ENCODE data around the gene SLFNL1.
A peak's percentile ranks its signal among the peaks of the same experiment; 100 is the strongest.

SLFNL1 gene

GRCh38 chr1:40981691-40982448 is 39.7 kb downstream of the SLFNL1 start:
- H3K36me3 Mint-ChIP-seq (ENCODE audit: insufficient read depth): peaks cover 36% of the 10 kb centered on the region
- H3K4me3 Mint-ChIP-seq: peak overlapping the region; percentile 14
- H3K4me1 Mint-ChIP-seq: peaks cover 20% of the 10 kb centered on the region

DNA sequence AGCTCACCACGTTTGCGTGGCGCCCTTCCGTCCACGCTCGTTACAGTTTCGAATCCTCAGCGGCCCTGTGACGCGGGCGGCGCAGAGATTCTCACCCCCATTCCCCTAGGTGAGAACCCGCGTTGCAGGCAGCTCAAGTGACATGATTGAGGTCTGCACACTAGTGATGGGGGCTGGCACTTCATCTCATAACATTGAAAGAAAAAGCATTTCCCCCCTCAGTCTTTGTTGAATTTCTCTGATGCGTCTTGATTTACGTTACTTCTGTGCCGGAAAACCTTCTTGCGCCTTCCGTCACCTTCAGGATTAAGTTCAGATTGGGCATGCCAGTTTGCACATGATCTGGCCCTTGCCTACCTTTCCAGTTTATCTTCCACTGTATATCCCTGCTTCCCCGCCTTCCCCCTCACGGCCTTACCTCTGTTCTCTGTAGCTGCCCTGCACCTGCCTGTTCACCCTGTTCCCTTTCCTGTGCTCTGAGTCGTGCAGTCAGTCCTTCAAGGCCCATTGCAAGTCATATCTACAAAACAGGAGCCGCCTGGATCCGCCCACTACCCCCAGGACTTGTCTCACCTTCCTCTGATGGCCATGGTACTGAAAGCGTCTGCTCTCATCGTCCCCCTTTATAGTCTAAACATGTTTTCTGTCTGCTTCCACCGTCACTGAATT is 40.9 kb downstream of the SLFNL1 start:
- Mint-ChIP-seq H3K27me3 (no peaks in the 10 kb centered on the region), H3K27ac (ENCODE audit: low read depth) (peak overlapping the region; percentile 89), H3K4me3 (peak overlapping the region; percentile 78), H3K4me1 (peaks cover 20% of the 10 kb centered on the region), H3K36me3 (ENCODE audit: insufficient read depth) (peaks cover 30% of the 10 kb centered on the region), H3K9me3 (no peaks in the 10 kb centered on the region)
- DNase-seq (ENCODE audit: low spot score in 2 of 2) (peak; percentile 63 to 78), ATAC-seq (replicated peaks; ENCODE audit: extremely low read depth, poor library complexity, severe bottlenecking) (peak; percentile 69)

More at GRCh38 chr1:40981691-40982448, 39.7 kb downstream of the SLFNL1 start:
- Mint-ChIP-seq H3K27ac (ENCODE audit: low read depth) (peak overlapping the region; percentile 89), H3K27me3 (no peaks in the 10 kb centered on the region), H3K9me3 (no peaks in the 10 kb centered on the region)
- DNase-seq (ENCODE audit: low spot score in 2 of 2) (no peak), ATAC-seq (replicated peaks; ENCODE audit: extremely low read depth, poor library complexity, severe bottlenecking) (no peak)

- DNase-seq (ENCODE audit: low spot score in 2 of 2) (no peak), ATAC-seq (replicated peaks; ENCODE audit: extremely low read depth, poor library complexity, severe bottlenecking) (peak; percentile 25)
- Mint-ChIP-seq H3K27ac (ENCODE audit: low read depth) (peak overlapping the region; percentile 89), H3K4me1 (peaks cover 20% of the 10 kb centered on the region), H3K9me3 (no peaks in the 10 kb centered on the region), H3K27me3 (no peaks in the 10 kb centered on the region), H3K36me3 (ENCODE audit: insufficient read depth) (peaks cover 27% of the 10 kb centered on the region), H3K4me3 (peak overlapping the region; percentile 78)
Observed at GRCh38 chr1:40980068-40980452, 41.5 kb downstream of the SLFNL1 start.

DNA sequence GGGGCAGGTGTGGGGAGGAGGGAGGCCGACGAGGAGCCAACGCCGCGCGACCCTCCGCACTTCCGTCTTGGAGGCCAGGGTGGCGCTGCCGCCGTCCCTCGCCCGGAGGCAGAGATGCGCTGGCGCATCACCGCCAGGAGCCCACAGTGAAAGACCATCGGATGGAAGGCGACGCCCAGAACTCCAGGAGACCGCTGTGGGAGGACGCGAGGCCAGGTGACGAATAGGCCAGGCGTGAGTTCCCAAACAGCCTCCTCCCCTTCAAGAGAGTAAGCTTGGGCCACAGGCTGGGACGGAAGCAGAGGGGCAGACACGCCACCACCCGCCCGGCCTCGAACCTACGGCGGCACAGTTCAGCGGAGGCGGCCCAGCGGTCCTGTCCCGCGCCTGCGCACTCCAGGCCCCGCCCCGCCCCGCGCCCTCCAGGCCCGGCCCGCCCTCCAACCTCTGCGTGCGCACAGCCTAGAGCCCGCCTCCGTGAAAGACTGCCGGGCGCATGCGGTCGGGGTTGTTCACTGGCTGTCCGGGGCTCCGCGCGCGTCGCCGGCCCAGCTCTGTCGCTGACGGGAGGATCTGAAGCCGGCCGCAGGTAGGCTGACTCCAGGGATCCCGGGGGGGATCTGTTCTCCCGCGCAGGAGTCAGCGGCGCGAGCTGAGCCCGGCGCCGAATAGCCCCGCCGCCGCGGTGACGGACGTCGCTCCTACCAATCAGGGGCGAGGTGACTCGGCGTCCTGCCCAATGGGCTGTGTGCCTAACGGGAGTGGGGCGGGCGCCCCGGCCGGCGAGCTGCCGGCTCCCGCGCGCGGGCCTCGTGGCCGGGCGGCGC is 42.1 kb downstream of the SLFNL1 start, which contains the start of gene CTPS1:
TSS of gene CTPS1 (plus strand) at position 456 of the 827 bp plus-strand sequence. CDS start 3,595 bp downstream, outside the sequence.
- peak; percentile 90 to 92 for DNase-seq (ENCODE audit: low spot score in 2 of 2)
- peak; percentile 81 for ATAC-seq (replicated peaks; ENCODE audit: extremely low read depth, poor library complexity, severe bottlenecking)
- Mint-ChIP-seq H3K4me1 (peaks cover 20% of the 10 kb centered on the region), H3K9me3 (no peaks in the 10 kb centered on the region), H3K27me3 (no peaks in the 10 kb centered on the region), H3K4me3 (peak within 1 kb of the TSS; percentile 78), H3K36me3 (ENCODE audit: insufficient read depth) (peaks cover 24% of the 10 kb centered on the region), H3K27ac (ENCODE audit: low read depth) (peak within 1 kb of the TSS; percentile 89)

- Mint-ChIP-seq H3K4me1 (peaks cover 20% of the 10 kb centered on the region), H3K27ac (ENCODE audit: low read depth) (peak overlapping the region; percentile 89), H3K4me3 (peak overlapping the region; percentile 78), H3K9me3 (no peaks in the 10 kb centered on the region), H3K36me3 (ENCODE audit: insufficient read depth) (peaks cover 20% of the 10 kb centered on the region), H3K27me3 (no peaks in the 10 kb centered on the region)
- ATAC-seq (replicated peaks; ENCODE audit: extremely low read depth, poor library complexity, severe bottlenecking): no peak
- DNase-seq (ENCODE audit: low spot score in 2 of 2): peak in 1 of 2 donors; percentile 19
Observed at GRCh38 chr1:40978886-40979240, 42.7 kb downstream of the SLFNL1 start.

DNA sequence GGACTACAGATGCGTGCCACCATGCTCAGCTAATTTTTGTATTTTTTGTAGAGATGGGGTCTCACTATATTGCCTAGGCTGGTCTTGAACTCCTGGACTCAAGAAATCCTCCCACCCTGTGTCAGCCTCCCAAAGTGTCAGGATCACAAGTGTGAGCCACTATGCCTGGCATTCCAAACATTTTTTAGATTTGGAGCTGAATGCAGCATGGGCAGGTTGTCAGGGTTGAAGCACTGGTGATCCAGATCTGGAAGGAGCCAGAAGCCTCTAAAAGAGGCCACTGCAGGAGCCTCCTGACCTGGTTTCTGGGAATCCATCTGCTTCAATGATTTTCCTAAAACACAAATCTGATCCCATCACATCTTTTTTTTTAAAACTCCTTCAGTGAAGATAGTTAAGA is 43.8 kb downstream of the SLFNL1 start:
- Mint-ChIP-seq H3K9me3 (no peaks in the 10 kb centered on the region), H3K4me1 (peaks cover 20% of the 10 kb centered on the region), H3K4me3 (no peak overlapping the region), H3K27me3 (no peaks in the 10 kb centered on the region), H3K36me3 (ENCODE audit: insufficient read depth) (peaks cover 17% of the 10 kb centered on the region), H3K27ac (ENCODE audit: low read depth) (no peak overlapping the region)
- DNase-seq (ENCODE audit: low spot score in 2 of 2) (no peak), ATAC-seq (replicated peaks; ENCODE audit: extremely low read depth, poor library complexity, severe bottlenecking) (no peak)

DNA sequence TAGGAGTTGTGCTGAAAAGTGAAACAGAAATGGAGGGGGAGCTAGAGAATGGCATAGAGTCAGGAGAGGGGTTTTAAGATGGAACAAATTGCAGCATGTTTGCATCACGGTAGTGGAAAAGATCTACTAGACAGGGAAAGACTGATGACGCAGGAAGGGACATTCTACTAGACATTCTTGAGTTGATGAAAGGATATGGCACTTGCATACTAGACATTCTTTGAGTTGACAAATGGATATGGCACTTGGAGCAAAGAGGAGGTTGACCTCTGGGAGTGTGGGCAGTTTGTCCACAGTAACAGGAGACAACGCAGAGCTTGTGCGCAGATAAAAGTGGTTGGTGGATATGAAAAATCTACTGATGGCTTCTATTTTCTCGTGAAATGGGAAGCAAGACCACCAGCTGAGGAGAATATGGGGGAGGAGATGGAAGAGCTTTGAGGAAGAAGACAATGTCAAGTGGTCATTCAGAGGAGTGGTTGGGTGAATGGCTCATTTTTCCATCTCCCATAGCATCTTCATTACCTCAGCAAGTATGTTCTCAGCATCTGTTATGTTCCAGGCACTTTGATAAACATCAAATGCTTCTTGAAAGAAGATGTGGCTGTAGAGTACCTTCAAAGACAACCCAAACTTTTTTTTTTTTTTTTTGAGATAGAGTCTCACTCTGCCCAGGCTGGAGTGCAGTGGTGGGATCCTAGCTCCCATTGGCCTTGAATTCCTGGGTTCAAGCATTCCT is 44.4 kb downstream of the SLFNL1 start:
- H3K27ac Mint-ChIP-seq (ENCODE audit: low read depth): no peak overlapping the region
- peaks cover 17% of the 10 kb centered on the region for H3K36me3 Mint-ChIP-seq (ENCODE audit: insufficient read depth)
- peak overlapping the region; percentile 9 for H3K4me3 Mint-ChIP-seq
- peaks cover 18% of the 10 kb centered on the region for H3K4me1 Mint-ChIP-seq
- no peak for ATAC-seq (replicated peaks; ENCODE audit: extremely low read depth, poor library complexity, severe bottlenecking)
- no peaks in the 10 kb centered on the region for H3K9me3 Mint-ChIP-seq
- DNase-seq (ENCODE audit: low spot score in 2 of 2): no peak
- H3K27me3 Mint-ChIP-seq: no peaks in the 10 kb centered on the region

GRCh38 chr1:40974945-40975344 is 46.6 kb downstream of the SLFNL1 start:
- no peaks in the 10 kb centered on the region for H3K4me1 Mint-ChIP-seq
- H3K27ac Mint-ChIP-seq (ENCODE audit: low read depth): no peak overlapping the region
- no peak for ATAC-seq (replicated peaks; ENCODE audit: extremely low read depth, poor library complexity, severe bottlenecking)
- no peaks in the 10 kb centered on the region for H3K27me3 Mint-ChIP-seq
- H3K36me3 Mint-ChIP-seq (ENCODE audit: insufficient read depth): peaks cover 9% of the 10 kb centered on the region
- H3K4me3 Mint-ChIP-seq: no peak overlapping the region
- H3K9me3 Mint-ChIP-seq: no peaks in the 10 kb centered on the region
- DNase-seq (ENCODE audit: low spot score in 2 of 2): no peak

GRCh38 chr1:40973912-40974311 is 47.6 kb downstream of the SLFNL1 start:
- H3K4me3 Mint-ChIP-seq: no peak overlapping the region
- H3K4me1 Mint-ChIP-seq: no peaks in the 10 kb centered on the region
- H3K36me3 Mint-ChIP-seq (ENCODE audit: insufficient read depth): peaks cover 6% of the 10 kb centered on the region
- DNase-seq (ENCODE audit: low spot score in 2 of 2): no peak
- no peak for ATAC-seq (replicated peaks; ENCODE audit: extremely low read depth, poor library complexity, severe bottlenecking)
- H3K27me3 Mint-ChIP-seq: peaks cover 8% of the 10 kb centered on the region
- H3K9me3 Mint-ChIP-seq: no peaks in the 10 kb centered on the region
- no peak overlapping the region for H3K27ac Mint-ChIP-seq (ENCODE audit: low read depth)

GRCh38 chr1:40971966-40972365 is 49.6 kb downstream of the SLFNL1 start:
- H3K27me3 Mint-ChIP-seq: peaks cover 8% of the 10 kb centered on the region
- no peak for DNase-seq (ENCODE audit: low spot score in 2 of 2)
- no peaks in the 10 kb centered on the region for H3K4me1 Mint-ChIP-seq
- no peak overlapping the region for H3K4me3 Mint-ChIP-seq
- ATAC-seq (replicated peaks; ENCODE audit: extremely low read depth, poor library complexity, severe bottlenecking): no peak
- no peak overlapping the region for H3K27ac Mint-ChIP-seq (ENCODE audit: low read depth)
- H3K9me3 Mint-ChIP-seq: no peaks in the 10 kb centered on the region
- peaks cover 2% of the 10 kb centered on the region for H3K36me3 Mint-ChIP-seq (ENCODE audit: insufficient read depth)

DNA sequence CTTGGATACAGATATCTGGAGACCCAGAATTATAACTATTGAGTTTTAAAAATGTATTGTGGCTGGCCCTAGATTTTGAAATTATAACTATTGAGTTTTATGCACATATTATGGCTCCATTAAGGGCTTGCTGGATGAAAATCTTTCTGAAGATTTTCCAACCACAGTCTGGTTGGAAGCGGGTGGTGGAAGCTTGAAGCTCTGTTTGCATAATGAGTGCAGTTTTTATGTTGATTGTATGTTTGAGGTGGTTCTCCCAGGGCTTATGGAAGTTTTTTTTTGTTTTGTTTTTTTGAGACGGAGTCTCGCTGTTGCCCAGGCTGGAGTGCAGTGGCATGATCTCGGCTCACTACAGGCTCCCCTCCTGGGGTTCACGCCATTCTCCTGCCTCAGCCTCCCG is 52.1 kb downstream of the SLFNL1 start:
- DNase-seq (ENCODE audit: low spot score in 2 of 2) (no peak), ATAC-seq (replicated peaks; ENCODE audit: extremely low read depth, poor library complexity, severe bottlenecking) (no peak)
- H3K9me3 Mint-ChIP-seq: no peaks in the 10 kb centered on the region
- H3K27ac Mint-ChIP-seq (ENCODE audit: low read depth): no peak overlapping the region
- no peaks in the 10 kb centered on the region for H3K4me1 Mint-ChIP-seq
- no peak overlapping the region for H3K4me3 Mint-ChIP-seq
- peaks cover 1% of the 10 kb centered on the region for H3K36me3 Mint-ChIP-seq (ENCODE audit: insufficient read depth)
- H3K27me3 Mint-ChIP-seq: peaks cover 8% of the 10 kb centered on the region

DNA sequence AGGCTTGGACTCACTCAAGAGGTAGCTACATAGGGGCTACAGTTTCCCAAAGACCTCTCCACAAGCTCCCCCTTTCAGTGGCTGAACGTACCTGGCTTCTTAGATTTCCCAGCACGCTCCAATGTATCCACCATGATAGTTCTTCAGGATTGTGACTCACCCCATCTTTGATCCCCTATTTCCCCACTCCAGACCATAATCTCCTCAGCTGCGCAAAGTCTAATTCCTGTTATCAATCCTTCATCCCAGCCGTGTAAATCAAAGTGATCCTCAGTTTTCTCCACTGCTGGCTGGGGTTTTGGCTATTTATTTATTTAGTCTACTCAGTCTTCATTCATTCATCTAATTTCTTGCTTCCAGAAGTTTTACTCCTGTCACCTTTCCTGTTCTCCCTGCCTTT is 55.1 kb downstream of the SLFNL1 start:
- H3K36me3 Mint-ChIP-seq (ENCODE audit: insufficient read depth): peaks cover 1% of the 10 kb centered on the region
- no peaks in the 10 kb centered on the region for H3K9me3 Mint-ChIP-seq
- H3K27ac Mint-ChIP-seq (ENCODE audit: low read depth): no peak overlapping the region
- ATAC-seq (replicated peaks; ENCODE audit: extremely low read depth, poor library complexity, severe bottlenecking): no peak
- no peaks in the 10 kb centered on the region for H3K4me1 Mint-ChIP-seq
- no peak for DNase-seq (ENCODE audit: low spot score in 2 of 2)
- no peak overlapping the region for H3K4me3 Mint-ChIP-seq
- peaks cover 8% of the 10 kb centered on the region for H3K27me3 Mint-ChIP-seq

All from central memory CD8-positive, alpha-beta T cell (primary cell).